Sigmoid colon (tissue), 7 donors: ENCODE data around the gene DICER1. TPM values are rescaled to one million over a fixed set of nuclear protein-coding genes. Genes with fewer than 3 reads are reported as not detected.
"Not testable (repeated sequence)": the region's sequence is repeated elsewhere in the genome, so short reads cannot be mapped to it uniquely, and the experiment has no call there.

Experiments
- DNase-seq: peaks from one replicate; pipeline ENCODE4 v3.0.0-alpha.2; 2019
- H3K27ac ChIP-seq, 4 donors: fragments of 200-600 bp; sonication (generic); one replicate each; pipeline ENCODE4 v1.5.1; 2016 to 2019; ENCODE audit warnings: mild to moderate bottlenecking in 1 of 4
- H3K27me3 ChIP-seq, 3 donors: fragments of 200-600 bp; sonication (generic); one replicate each; pipeline ENCODE4 v1.5.1; 2019; ENCODE audit warnings: mild to moderate bottlenecking in 1 of 3
- H3K36me3 ChIP-seq, 4 donors: fragments of 200-600 bp; sonication (generic); one replicate each; pipeline ENCODE4 v1.5.1; 2016 to 2019
- H3K4me1 ChIP-seq, 4 donors: fragments of 200-600 bp; sonication (generic); one replicate each; pipeline ENCODE4 v1.5.1; 2017 to 2019
- H3K4me3 ChIP-seq, 4 donors: fragments of 200-600 bp; sonication (generic); one replicate each; pipeline ENCODE4 v1.5.1; 2017 to 2019; ENCODE audit warnings: mild to moderate bottlenecking in 2 of 4, moderate library complexity in 1 of 4
- H3K9me3 ChIP-seq, 4 donors: fragments of 200-600 bp in 3 of 4; sonication (generic) in 3 of 4; one replicate each; pipeline versions ENCODE4 v1.5.1 to v1.6.1; 2013 to 2019
- CTCF ChIP-seq, 4 experiments: fragments of 450-650 bp in 3 of 4; fragments of 200-600 bp in 1 of 4; IDR thresholded peaks; one replicate each; pipeline ENCODE4 v1.5.1; 2016 to 2019; ENCODE audit warnings: antibody characterized with exemption in 4 of 4, mild to moderate bottlenecking in 3 of 4, moderate library complexity in 2 of 4
- EP300 ChIP-seq, 4 donors: sonication (generic); formaldehyde crosslinking; IDR thresholded peaks; one replicate each; pipeline ENCODE4 v1.6.1; 2017; ENCODE audit warnings: antibody characterized with exemption in 4 of 4
- POLR2A ChIP-seq, 2 donors: fragments of 450-650 bp; IDR thresholded peaks; one replicate each; pipeline ENCODE4 v1.6.1; 2016; ENCODE audit warnings: antibody characterized with exemption in 2 of 2, mild to moderate bottlenecking in 2 of 2, moderate library complexity in 2 of 2
- POLR2AphosphoS5 ChIP-seq, 4 donors: sonication (generic); formaldehyde crosslinking; IDR thresholded peaks; one replicate each; pipeline ENCODE4 v1.6.1; 2017; ENCODE audit warnings: antibody characterized with exemption in 4 of 4
- WGBS, 2 donors: extraction: QIAGEN DNeasy Blood & Tissue Kit; methylation state at CpG; one replicate each; pipeline ENCODE4 v1.1.7; 2013; 5-methylcytosine and 5-hydroxymethylcytosine counted together
- intact Hi-C: fragments of 100-400 bp; cut with DNase I; formaldehyde crosslinking; loops from one replicate; pipeline ENCODE4 v1.15.1; 2023
- polyA plus RNA-seq, 3 donors: library from polyadenylated mRNA; stranded (reverse); fragments of 200-250 nt; gene quantifications; one replicate each; pipeline ENCODE4 v1.2.3, GENCODE V29; 2013
- total RNA-seq, 4 donors: library from RNA; depleted of rRNA; stranded (reverse); fragments of >200 nt; gene quantifications; one replicate each; pipeline ENCODE4 v1.1.0, GENCODE V29; 2016
- donor health status: healthy with polysubstance abuse.
- donor health status: Bipolar disorder and iron deficiency.
- donor health status: healthy.

DICER1 gene
- total and polyA plus RNA-seq, 7 donors, result 6.0 to 77.0 (median 44.9) TPM

GRCh38 chr14:95143808-95144620, 13.3 kb downstream of the DICER1 start:
- TF ChIP-seq EP300 (IDR thresholded peaks at IDR 0.05), result no peak
- no peak for TF ChIP-seq POLR2A (IDR thresholded peaks at IDR 0.05)
- no peak for TF ChIP-seq POLR2AphosphoS5 (IDR thresholded peaks at IDR 0.05)
- TF ChIP-seq CTCF (IDR thresholded peaks at IDR 0.05), result no peak
- 49 to 55% methylated on average over 4 of the region's 4 CpGs for WGBS, 2 donors
- no peak for DNase-seq
- Histone ChIP-seq H3K4me3 (peak overlapping the region in 1 of 4 donors; percentile 7), H3K36me3 (no peaks in the 10 kb centered on the region), H3K9me3 (peaks cover 0 to 5% (median 0%) of the 10 kb centered on the region in 4 donors), H3K4me1 (peaks cover 0 to 57% (median 56%) of the 10 kb centered on the region in 4 donors), H3K27ac (peak overlapping the region; percentile 39 to 64 (median 48)), H3K27me3 (no peaks in the 10 kb centered on the region)
- intact Hi-C loops, result no loop called here

GRCh38 chr14:95142208-95142607, 15.1 kb downstream of the DICER1 start:
- no peak overlapping the region for H3K27ac ChIP-seq
- TF ChIP-seq POLR2AphosphoS5 (IDR thresholded peaks at IDR 0.05) (no peak), CTCF (IDR thresholded peaks at IDR 0.05) (no peak), POLR2A (IDR thresholded peaks at IDR 0.05) (no peak), EP300 (IDR thresholded peaks at IDR 0.05) (no peak)

GRCh38 chr14:95141684-95142083, 15.6 kb downstream of the DICER1 start:
- Histone ChIP-seq H3K4me1 (peaks cover 0 to 65% (median 62%) of the 10 kb centered on the region in 4 donors), H3K27ac (no peak overlapping the region), H3K36me3 (no peaks in the 10 kb centered on the region), H3K27me3 (no peaks in the 10 kb centered on the region), H3K4me3 (no peak overlapping the region), H3K9me3 (peaks cover 0 to 5% (median 0%) of the 10 kb centered on the region in 4 donors)
- intact Hi-C loops, result no loop called here
- TF ChIP-seq EP300 (IDR thresholded peaks at IDR 0.05) (no peak), POLR2AphosphoS5 (IDR thresholded peaks at IDR 0.05) (no peak), POLR2A (IDR thresholded peaks at IDR 0.05) (no peak), CTCF (IDR thresholded peaks at IDR 0.05) (no peak)
- WGBS, 2 donors, result 13 to 52% methylated on average over 1 of the region's 1 CpG
- no peak for DNase-seq

More at GRCh38 chr14:95142208-95142607, 15.1 kb downstream of the DICER1 start:
- Histone ChIP-seq H3K4me3 (no peak overlapping the region), H3K4me1 (peaks cover 0 to 61% (median 57%) of the 10 kb centered on the region in 4 donors), H3K27me3 (no peaks in the 10 kb centered on the region), H3K9me3 (peaks cover 0 to 5% (median 0%) of the 10 kb centered on the region in 4 donors), H3K36me3 (no peaks in the 10 kb centered on the region)
- DNase-seq, result no peak
- WGBS, 2 donors, result 97 to 98% methylated on average over 2 of the region's 2 CpGs
- intact Hi-C loops, result no loop called here

- peak overlapping the region in 3 of 4 donors; percentile 5 to 44 (median 26) for H3K27ac ChIP-seq
- intact Hi-C loops, result no loop called here
- peaks cover 0 to 72% (median 70%) of the 10 kb centered on the region in 4 donors for H3K4me1 ChIP-seq
- WGBS, 2 donors, result 59 to 61% methylated on average over 5 of the region's 5 CpGs
- TF ChIP-seq EP300 (IDR thresholded peaks at IDR 0.05), result peak in 1 of 4 donors; percentile 28
- peak in 2 of 4 donors; percentile 16 to 69 for TF ChIP-seq POLR2AphosphoS5 (IDR thresholded peaks at IDR 0.05)
- no peak for TF ChIP-seq POLR2A (IDR thresholded peaks at IDR 0.05)
- DNase-seq, result no peak
- H3K4me3 ChIP-seq, result no peak overlapping the region
- H3K36me3 ChIP-seq, result no peaks in the 10 kb centered on the region
- H3K27me3 ChIP-seq, result no peaks in the 10 kb centered on the region
- H3K9me3 ChIP-seq, result peaks cover 0 to 5% (median 0%) of the 10 kb centered on the region in 4 donors
These were observed 17.1 kb downstream of the DICER1 start for GRCh38 chr14:95140060-95140858.

- TF ChIP-seq EP300 (IDR thresholded peaks at IDR 0.05), result no peak
- TF ChIP-seq POLR2A (IDR thresholded peaks at IDR 0.05), result no peak
- no peak for TF ChIP-seq CTCF (IDR thresholded peaks at IDR 0.05)
- no peak for TF ChIP-seq POLR2AphosphoS5 (IDR thresholded peaks at IDR 0.05)
- no CpG with 5 or more reads among the region's 1 CpG for WGBS, 2 donors
- H3K27me3 ChIP-seq, result no peaks in the 10 kb centered on the region
- H3K4me1 ChIP-seq, result peaks cover 0 to 82% (median 76%) of the 10 kb centered on the region in 4 donors
- H3K36me3 ChIP-seq, result no peaks in the 10 kb centered on the region
- DNase-seq, result no peak
- H3K9me3 ChIP-seq, result no peaks in the 10 kb centered on the region
- no peak overlapping the region for H3K27ac ChIP-seq
- no peak overlapping the region for H3K4me3 ChIP-seq
- intact Hi-C loops, result no loop called here
These were observed 18.5 kb downstream of the DICER1 start for GRCh38 chr14:95138876-95139275.

- peak overlapping the region in 2 of 4 donors; percentile 10 to 57 for H3K27ac ChIP-seq
- H3K4me3 ChIP-seq, DNase-seq, intact Hi-C loops, H3K27me3 ChIP-seq, H3K9me3 ChIP-seq, H3K36me3 ChIP-seq: not testable (repeated sequence)
- peaks cover 0 to 84% (median 76%) of the 10 kb centered on the region in 4 donors for H3K4me1 ChIP-seq
- 75 to 89% methylated on average over 4 of the region's 5 CpGs for WGBS, 2 donors
These were observed 18.9 kb downstream of the DICER1 start for GRCh38 chr14:95138455-95138854.
